A549 (cell line): Measurements from ENCODE around the gene BCL2. TPM values are rescaled to one million over a fixed set of nuclear protein-coding genes. Genes with fewer than 3 reads are reported as not detected.

Experiments used
- ATAC-seq, 2 experiments: fragments of 200-7000 bp in 1 of 2; fragments of >200 bp in 1 of 2; cut with Nextera tagmentation in 1 of 2; cut with Tn5 transposase in 1 of 2; 3 replicates each; pipeline versions ENCODE4 v1.8.0 to v1.9.1; 2018 to 2020; ENCODE audit warnings: mild to moderate bottlenecking in 1 of 2, moderate library complexity in 1 of 2
- CTCF ChIA-PET: fragments of 300-600 bp; sonication (Branson Sonifier 250); formaldehyde crosslinking; extraction: SDS; loops from one replicate; lab custom pipeline; 2021; ENCODE audit warnings: antibody characterized with exemption, inconsistent platforms; lab: Yijun Ruan, JAX
- POLR2A ChIA-PET: fragments of 350-600 bp; formaldehyde crosslinking; extraction: SDS; loops from one replicate; lab custom pipeline; 2021; ENCODE audit warnings: antibody characterized with exemption, inconsistent platforms; lab: Yijun Ruan, JAX
- DNase-seq, 2 experiments: peaks; one replicate each; pipeline versions ENCODE4 v3.0.0 to v3.0.0-alpha.2; 2011 to 2016; ENCODE audit warnings: low read depth in 1 of 2, low spot score in 1 of 2
- FAIRE-seq: peaks from 2 replicates; lab custom pipeline; 2011; peaks lifted over from hg19 to GRCh38; lab: Jason Lieb, UNC
- H3K27ac ChIP-seq, 2 experiments: fragments of >200 bp; sonication (Bioruptor Twin); formaldehyde crosslinking; 3 replicates each; pipeline ENCODE4 v1.5.1; 2016 to 2017
- H3K4me1 ChIP-seq: fragments of >200 bp; sonication (Bioruptor Twin); formaldehyde crosslinking; 3 replicates; pipeline ENCODE4 v1.6.1; 2016
- H3K4me2 ChIP-seq: fragments of >200 bp; sonication (Bioruptor Twin); formaldehyde crosslinking; 3 replicates; pipeline ENCODE4 v1.6.1; 2016
- H3K4me3 ChIP-seq: fragments of >200 bp; sonication (Bioruptor Twin); formaldehyde crosslinking; 3 replicates; pipeline ENCODE4 v1.5.1; 2016
- H3K9me3 ChIP-seq: fragments of >200 bp; sonication (Bioruptor Twin); formaldehyde crosslinking; 3 replicates; pipeline ENCODE4 v1.6.1; 2016
- CBX8 ChIP-seq: fragments of 200-600 bp; sonication (generic); IDR thresholded peaks from 2 replicates; pipeline ENCODE4 v1.6.1; 2016
- CHD4 ChIP-seq: fragments of 200-600 bp; sonication (generic); IDR thresholded peaks from 2 replicates; pipeline ENCODE4 v1.6.1; 2016; ENCODE audit warnings: antibody characterized with exemption, mild to moderate bottlenecking, borderline replicate concordance
- EHF ChIP-seq: fragments of 250-450 bp; sonication (Bioruptor Pico); IDR thresholded peaks from 2 replicates; pipeline ENCODE4 v1.5.0; 2020; ENCODE audit warnings: mild to moderate bottlenecking
- FOSB ChIP-seq: fragments of 250-450 bp; sonication (Bioruptor Pico); IDR thresholded peaks from 2 replicates; pipeline ENCODE4 v1.5.0; 2020; ENCODE audit warnings: mild to moderate bottlenecking, moderate library complexity
- FOXS1 ChIP-seq: fragments of 250-450 bp; sonication (Bioruptor Pico); IDR thresholded peaks from 2 replicates; pipeline ENCODE4 v1.5.0; 2020; ENCODE audit warnings: mild to moderate bottlenecking, moderate library complexity
- GATA3 ChIP-seq: IDR thresholded peaks from 2 replicates; pipeline ENCODE4 v1.6.1; 2012; ENCODE audit warnings: borderline replicate concordance
- HOXB5 ChIP-seq: fragments of 250-450 bp; sonication (Bioruptor Pico); IDR thresholded peaks from 2 replicates; pipeline ENCODE4 v1.5.0; 2020; ENCODE audit warnings: mild to moderate bottlenecking, moderate library complexity
- KDM1A ChIP-seq: fragments of 200-600 bp; sonication (generic); IDR thresholded peaks from 2 replicates; pipeline ENCODE4 v1.6.1; 2016; ENCODE audit warnings: low read depth, mild to moderate bottlenecking
- KDM5A ChIP-seq: fragments of 200-600 bp; sonication (generic); IDR thresholded peaks from 2 replicates; pipeline ENCODE4 v1.6.1; 2016; ENCODE audit warnings: antibody characterized with exemption, mild to moderate bottlenecking
- MAFK ChIP-seq: fragments of 450-650 bp; IDR thresholded peaks from 2 replicates; pipeline ENCODE4 v1.6.1; 2014; ENCODE audit not compliant: partially characterized antibody
- NPAS2 ChIP-seq: fragments of 250-450 bp; sonication (Bioruptor Pico); IDR thresholded peaks from 2 replicates; pipeline ENCODE4 v1.8.0; 2022; ENCODE audit warnings: mild to moderate bottlenecking, moderate library complexity, borderline replicate concordance
- NR3C1 ChIP-seq: fragments of >200 bp; sonication (Bioruptor Twin); formaldehyde crosslinking; IDR thresholded peaks from 3 replicates; pipeline ENCODE4 v1.6.1; 2017
- PHF8 ChIP-seq: fragments of 200-600 bp; sonication (generic); IDR thresholded peaks from 2 replicates; pipeline ENCODE4 v1.6.1; 2016; ENCODE audit warnings: low read depth, mild to moderate bottlenecking, antibody characterized with exemption, moderate library complexity, borderline replicate concordance
- POLR2A ChIP-seq: IDR thresholded peaks from 2 replicates; pipeline ENCODE4 v1.6.1; 2012; ENCODE audit warnings: mild to moderate bottlenecking, low read length
- POLR2AphosphoS2 ChIP-seq: conservative IDR thresholded peaks from 2 replicates; pipeline ENCODE4 v1.6.1; 2012; ENCODE audit warnings: low read length, improper control_type of control experiment, inconsistent platforms
- RNF2 ChIP-seq: fragments of 200-600 bp; sonication (generic); IDR thresholded peaks from 2 replicates; pipeline ENCODE4 v1.6.1; 2016; ENCODE audit warnings: low read depth, mild to moderate bottlenecking, antibody characterized with exemption, moderate library complexity, borderline replicate concordance
- TFCP2L1 ChIP-seq: fragments of 250-450 bp; sonication (Bioruptor Pico); IDR thresholded peaks from 2 replicates; pipeline ENCODE4 v1.5.0; 2021; ENCODE audit warnings: mild to moderate bottlenecking
- TP53 ChIP-seq: fragments of 250-450 bp; sonication (Bioruptor Pico); IDR thresholded peaks from 2 replicates; pipeline ENCODE4 v1.5.0; 2021; ENCODE audit warnings: mild to moderate bottlenecking, moderate library complexity
- WGBS: methylation state at CpG from one replicate; pipeline ENCODE4 v1.1.6; 2017; ENCODE audit errors: missing lambda C conversion rate; 5-methylcytosine and 5-hydroxymethylcytosine counted together
- polyA plus RNA-seq, 4 experiments: library from polyadenylated mRNA; depleted of rRNA in 3 of 4; stranded (reverse); fragments of >200 nt; fragmentation: RNase III in 1 of 4; extraction: RNeasy Plus Mini Kit Qiagen cat#74134 plus additional on column Dnase treatment in 1 of 4; gene quantifications; 2 replicates in 3 of 4; 3 replicates in 1 of 4; pipeline ENCODE4 v1.2.3, GENCODE V29; 2011 to 2017
- TF ChIP-seq, protein P1 (sequence below): IDR thresholded peaks from 2 replicates; pipeline ENCODE4 v1.6.1; 2012; ENCODE audit warnings: low read depth, borderline replicate concordance
- TF ChIP-seq, protein P2 (sequence below): fragments of 450-650 bp; IDR thresholded peaks from 2 replicates; pipeline ENCODE4 v1.6.1; 2014; ENCODE audit warnings: antibody characterized with exemption

The BCL2 gene
- polyA plus RNA-seq, 2 of the 4 experiments (the other 2 are of a cell fraction): 0.50 to 0.61 TPM

DNA sequence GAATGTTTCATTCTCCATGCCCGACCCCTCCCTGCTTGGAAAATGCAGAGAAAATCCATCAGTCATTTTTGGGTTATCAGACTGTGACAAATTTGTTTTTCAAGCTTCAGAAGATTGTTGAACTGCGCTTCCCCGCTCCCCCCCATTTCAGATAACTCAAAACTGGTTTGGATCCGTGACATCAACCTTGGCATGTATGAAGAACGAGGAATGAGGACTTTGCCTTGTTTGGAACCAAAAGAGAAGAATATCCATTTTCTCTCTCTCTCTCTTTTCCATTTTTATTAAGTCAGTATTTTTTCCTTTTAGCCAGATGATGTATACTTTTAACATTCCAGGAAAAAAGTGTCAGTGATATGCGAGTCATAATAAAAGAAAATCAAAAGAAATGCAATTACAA is 171.6 kb downstream of the BCL2 start:
- DNase-seq: no peak
- ATAC-seq: no peak
- no peaks in the 10 kb centered on the region for H3K9me3 ChIP-seq
- H3K4me3 ChIP-seq: no peak overlapping the region
- no peak overlapping the region for H3K27ac ChIP-seq
- no peak overlapping the region for H3K4me2 ChIP-seq
- TF ChIP-seq KDM1A (no peak), TFCP2L1 (CRISPR knock-in tag) (no peak), HOXB5 (CRISPR knock-in tag) (no peak), POLR2AphosphoS2 (no peak)
- TF ChIP-seq, protein P1, sequence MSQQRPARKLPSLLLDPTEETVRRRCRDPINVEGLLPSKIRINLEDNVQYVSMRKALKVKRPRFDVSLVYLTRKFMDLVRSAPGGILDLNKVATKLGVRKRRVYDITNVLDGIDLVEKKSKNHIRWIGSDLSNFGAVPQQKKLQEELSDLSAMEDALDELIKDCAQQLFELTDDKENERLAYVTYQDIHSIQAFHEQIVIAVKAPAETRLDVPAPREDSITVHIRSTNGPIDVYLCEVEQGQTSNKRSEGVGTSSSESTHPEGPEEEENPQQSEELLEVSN: no peak
- FAIRE-seq: no peak
- CTCF ChIA-PET: no interaction called here
- WGBS: 40% methylated on average over 6 of the region's 6 CpGs
- H3K4me1 ChIP-seq: no peaks in the 10 kb centered on the region
- POLR2A ChIA-PET: no interaction called here

DNA sequence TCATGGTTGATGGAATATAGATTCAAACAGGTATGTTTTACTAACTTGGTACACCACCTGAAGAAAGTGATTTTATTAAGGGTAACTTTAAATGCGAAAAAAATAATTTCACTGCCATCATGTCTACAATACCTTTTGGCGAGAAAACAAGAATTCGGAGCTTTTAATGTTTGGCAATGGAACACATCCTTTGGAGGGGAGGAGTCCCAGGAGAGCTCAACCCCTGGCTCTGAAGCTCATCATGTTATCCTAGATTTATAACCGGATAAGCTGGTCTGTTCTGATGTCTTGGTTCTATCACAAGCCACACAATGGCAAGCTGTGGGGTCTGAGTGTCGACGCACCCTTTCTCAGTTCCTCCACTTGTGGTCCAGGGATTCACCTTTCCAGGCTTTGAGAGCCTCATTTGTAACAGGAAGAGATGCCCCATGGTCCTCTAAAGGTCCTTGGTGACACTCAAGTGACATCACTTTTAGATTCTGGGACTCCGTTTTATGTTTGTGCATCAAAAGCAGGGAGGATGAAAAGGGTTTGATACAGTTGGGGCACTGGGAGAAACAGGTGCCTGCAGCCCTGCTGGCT is 172.7 kb downstream of the BCL2 start:
- DNase-seq (no peak), FAIRE-seq (no peak), ATAC-seq (no peak)
- Histone ChIP-seq H3K9me3 (no peaks in the 10 kb centered on the region), H3K4me3 (no peak overlapping the region), H3K4me1 (no peaks in the 10 kb centered on the region), H3K27ac (no peak overlapping the region), H3K4me2 (no peak overlapping the region)
- CTCF ChIA-PET: interaction anchor here (1.5 kb wide), 1 partner anchor 131 kb away, joined by 3 read pairs; no protein-coding TSS in a partner anchor
- 74% methylated on average over 7 of the region's 7 CpGs for WGBS
- TF ChIP-seq HOXB5 (CRISPR knock-in tag) (no peak), FOSB (CRISPR knock-in tag) (no peak), CHD4 (no peak), NPAS2 (CRISPR knock-in tag) (no peak), CBX8 (no peak), RNF2 (no peak), TP53 (CRISPR knock-in tag) (no peak), FOXS1 (no peak), MAFK (no peak), GATA3 (no peak), KDM5A (no peak), NR3C1 (no peak)
- TF ChIP-seq, protein P1: no peak
- POLR2A ChIA-PET: no interaction called here

DNA sequence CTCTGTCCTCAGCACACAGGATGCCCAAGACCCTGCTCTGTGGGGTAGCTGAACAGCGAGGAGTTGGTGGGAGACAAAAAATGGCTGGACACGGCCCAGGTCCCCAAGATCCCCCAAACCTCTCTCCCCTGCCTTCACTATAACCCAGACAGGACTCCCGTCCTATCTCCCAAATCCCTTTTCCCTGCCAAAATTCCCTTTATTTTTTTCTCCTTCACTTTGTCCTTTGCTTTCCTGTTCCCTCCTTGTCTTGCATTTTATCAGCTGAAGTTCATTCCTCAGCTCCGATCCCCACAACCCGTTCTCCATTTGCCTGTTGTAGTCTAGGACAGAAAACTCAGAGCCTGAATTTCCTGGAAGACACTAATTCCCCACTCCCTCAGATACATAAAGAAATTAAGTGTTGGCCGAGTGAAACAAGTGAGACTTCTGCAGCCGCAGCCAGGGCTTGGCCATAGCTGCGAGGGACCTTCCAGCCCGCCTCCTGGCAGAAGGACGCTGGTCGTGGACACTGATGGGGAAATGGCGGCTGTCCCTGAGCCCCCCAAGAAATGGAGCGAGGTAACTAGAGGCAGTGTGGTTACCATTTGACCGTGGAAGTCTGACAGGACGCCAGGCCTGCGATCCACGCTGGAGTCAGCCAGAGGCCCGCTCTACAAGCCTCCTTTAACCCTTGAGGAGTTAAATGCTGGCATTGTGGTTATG is 173.6 kb downstream of the BCL2 start:
- Histone ChIP-seq H3K4me2 (no peak overlapping the region), H3K27ac (no peak overlapping the region), H3K4me1 (no peaks in the 10 kb centered on the region), H3K4me3 (no peak overlapping the region), H3K9me3 (no peaks in the 10 kb centered on the region)
- FAIRE-seq (no peak), DNase-seq (no peak), ATAC-seq (no peak)
- no peak for TF ChIP-seq POLR2A
- no peak for TF ChIP-seq EHF (CRISPR knock-in tag)
- TF ChIP-seq, protein P1: no peak
- no peak for TF ChIP-seq PHF8
- TF ChIP-seq, protein P2, sequence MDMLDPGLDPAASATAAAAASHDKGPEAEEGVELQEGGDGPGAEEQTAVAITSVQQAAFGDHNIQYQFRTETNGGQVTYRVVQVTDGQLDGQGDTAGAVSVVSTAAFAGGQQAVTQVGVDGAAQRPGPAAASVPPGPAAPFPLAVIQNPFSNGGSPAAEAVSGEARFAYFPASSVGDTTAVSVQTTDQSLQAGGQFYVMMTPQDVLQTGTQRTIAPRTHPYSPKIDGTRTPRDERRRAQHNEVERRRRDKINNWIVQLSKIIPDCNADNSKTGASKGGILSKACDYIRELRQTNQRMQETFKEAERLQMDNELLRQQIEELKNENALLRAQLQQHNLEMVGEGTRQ: no peak
- POLR2A ChIA-PET: no interaction called here
- 44% methylated on average over 9 of the region's 18 CpGs for WGBS
- CTCF ChIA-PET: interaction anchor here (1.3 to 1.5 kb wide), 2 partner anchors 10 to 130 kb away, joined by 3 read pairs; no protein-coding TSS in a partner anchor
